HCT116 (cell line): ENCODE results near the gene PHACTR1. TPM values are rescaled to one million over a fixed set of nuclear protein-coding genes. Genes with fewer than 3 reads are reported as not detected.

Experiments
- ATAC-seq: fragments of 200-7000 bp; cut with Tn5 transposase; 2 replicates; pipeline ENCODE4 v1.9.1; 2020; ENCODE audit warnings: mild to moderate bottlenecking, moderate library complexity
- BruUV-seq: library from RNA; stranded (reverse); fragments of 400-500 nt; replicated peaks from 2 replicates; lab custom pipeline; 2021; lab: Mats Ljungman, UMichigan
- CTCF ChIA-PET: fragments of 300-600 bp; sonication (Branson Sonifier 250); formaldehyde crosslinking; loops from one replicate; lab custom pipeline; 2021; ENCODE audit warnings: antibody characterized with exemption; lab: Charles Lee
- POLR2A ChIA-PET: fragments of 300-600, 350-600 bp; sonication (Branson Sonifier 250); formaldehyde crosslinking; loops from one replicate; lab custom pipeline; 2021; ENCODE audit warnings: antibody characterized with exemption; lab: Charles Lee
- RAD21 ChIA-PET, 2 experiments: fragments of 300-600 bp; sonication (Branson Sonifier 250); formaldehyde crosslinking; loops; one replicate each; lab custom pipeline; 2023; ENCODE audit warnings: low total read pairs in 2 of 2; ENCODE audit not compliant: uncharacterized antibody in 2 of 2, unreplicated experiment in 2 of 2, low non-redundant PET in 1 of 2; lab: Charles Lee
- DNase-seq: peaks from one replicate; pipeline ENCODE4 v3.0.0-alpha.2; 2010; ENCODE audit warnings: low read depth, low spot score
- H2AFZ ChIP-seq: fragments of 200-600 bp; shearing (Covaris generic), sonication (generic); 2 replicates; pipeline ENCODE4 v1.6.1; 2017; ENCODE audit warnings: low read depth, mixed run types, mixed read lengths, antibody characterized with exemption, low read length; ENCODE audit not compliant: poor library complexity, severe bottlenecking
- H3K27ac ChIP-seq: 2 replicates; pipeline ENCODE4 v1.5.1; 2012; ENCODE audit warnings: low read depth, low read length
- H3K27me3 ChIP-seq: fragments of 200-600 bp; sonication (generic); 2 replicates; pipeline ENCODE4 v1.6.1; 2016; ENCODE audit warnings: mixed run types, low read length, mixed read lengths; ENCODE audit not compliant: insufficient read depth
- H3K36me3 ChIP-seq, 2 experiments: fragments of 200-500 bp in 1 of 2; fragments of 200-600 bp in 1 of 2; sonication (Bioruptor generic) in 1 of 2; sonication (generic) in 1 of 2; 2 replicates each; pipeline versions ENCODE4 v1.5.1 to v1.6.1; 2014 to 2016; ENCODE audit warnings: low read length in 2 of 2, inconsistent platforms in 1 of 2, mixed read lengths in 1 of 2, mixed run types in 1 of 2; ENCODE audit not compliant: insufficient read depth in 2 of 2, control insufficient read depth in 1 of 2
- H3K4me1 ChIP-seq, 2 experiments: fragments of 200-600 bp in 1 of 2; sonication (generic) in 1 of 2; 2 replicates each; pipeline versions ENCODE4 v1.5.1 to v1.6.1; 2012 to 2017; ENCODE audit warnings: low read length in 2 of 2, inconsistent platforms in 1 of 2, mild to moderate bottlenecking in 1 of 2, mixed read lengths in 1 of 2, mixed run types in 1 of 2, moderate library complexity in 1 of 2; ENCODE audit not compliant: insufficient read depth in 2 of 2, control insufficient read depth in 1 of 2
- H3K4me2 ChIP-seq: fragments of 200-600 bp; sonication (generic); 2 replicates; pipeline ENCODE4 v1.6.1; 2017; ENCODE audit warnings: mixed run types, low read length, mixed read lengths
- H3K4me3 ChIP-seq, 2 experiments: fragments of 200-600 bp in 1 of 2; sonication (generic) in 1 of 2; replicated peaks in 1 of 2; 2 replicates each; pipeline ENCODE4 v1.5.1; 2011 to 2016; ENCODE audit warnings: low read length in 2 of 2, control low read depth in 1 of 2, low read depth in 1 of 2, mild to moderate bottlenecking in 1 of 2, mixed read lengths in 1 of 2, mixed run types in 1 of 2
- H3K79me2 ChIP-seq: fragments of 200-600 bp; sonication (generic); 2 replicates; pipeline ENCODE4 v1.6.1; 2017; ENCODE audit warnings: mild to moderate bottlenecking, mixed run types, low read length, moderate library complexity, mixed read lengths; ENCODE audit not compliant: insufficient read depth
- H3K9ac ChIP-seq: fragments of 200-600 bp; sonication (generic); 2 replicates; pipeline ENCODE4 v1.6.1; 2016; ENCODE audit warnings: low read length, mixed read lengths
- H3K9me2 ChIP-seq: fragments of 200-600 bp; sonication (generic), shearing (Covaris generic); 2 replicates; pipeline ENCODE4 v1.6.1; 2017; ENCODE audit warnings: mixed run types, mild to moderate bottlenecking, moderate library complexity; ENCODE audit not compliant: insufficient read depth
- H3K9me3 ChIP-seq, 2 experiments: fragments of 200-500 bp in 1 of 2; fragments of 200-600 bp in 1 of 2; sonication (Bioruptor generic) in 1 of 2; sonication (generic) in 1 of 2; 2 replicates each; pipeline ENCODE4 v1.6.1; 2014 to 2017; ENCODE audit warnings: low read length in 2 of 2, mixed read lengths in 2 of 2, inconsistent platforms in 1 of 2, low read depth in 1 of 2, mild to moderate bottlenecking in 1 of 2, mixed run types in 1 of 2, moderate library complexity in 1 of 2; ENCODE audit not compliant: control insufficient read depth in 1 of 2, insufficient read depth in 1 of 2
- H4K20me1 ChIP-seq: fragments of 200-600 bp; sonication (generic), shearing (Covaris generic); 2 replicates; pipeline ENCODE4 v1.6.1; 2017; ENCODE audit warnings: mixed run types, mild to moderate bottlenecking, moderate library complexity; ENCODE audit not compliant: insufficient read depth
- ELF1 ChIP-seq: IDR thresholded peaks from 2 replicates; pipeline ENCODE4 v1.6.1; 2012; ENCODE audit warnings: low read depth, borderline replicate concordance
- JUND ChIP-seq: IDR thresholded peaks from 2 replicates; pipeline ENCODE4 v1.6.1; 2012
- TCF7L2 ChIP-seq: IDR thresholded peaks from 2 replicates; pipeline ENCODE4 v1.7.0; 2011; ENCODE audit warnings: borderline replicate concordance, inconsistent platforms; ENCODE audit not compliant: insufficient read depth, insufficient read length; ENCODE audit errors: extremely low read depth
- YY1 ChIP-seq: IDR thresholded peaks from 2 replicates; pipeline ENCODE4 v1.6.1; 2011; ENCODE audit warnings: low read length, low read depth, moderate library complexity, mild to moderate bottlenecking; ENCODE audit not compliant: insufficient replicate concordance; ENCODE audit errors: extremely low read depth
- ZNF274 ChIP-seq: fragments of 200-500 bp; sonication (Bioruptor generic); IDR thresholded peaks from 2 replicates; pipeline ENCODE4 v1.6.1; 2014; ENCODE audit warnings: mild to moderate bottlenecking, low read depth, low read length, inconsistent platforms
- intact Hi-C: fragments of 100-400 bp; cut with micrococcal nuclease; formaldehyde crosslinking; loops from 2 replicates; pipeline ENCODE4 v1.10.0; 2022
- total RNA-seq: library from RNA; stranded (reverse); gene quantifications from one replicate; pipeline ENCODE4 v1.2.1, GENCODE V29; 2021; ENCODE audit not compliant: unreplicated experiment
- TF ChIP-seq, protein P1 (sequence below): IDR thresholded peaks from 2 replicates; pipeline ENCODE4 v1.6.1; 2012; ENCODE audit warnings: low read depth
- TF ChIP-seq, protein P2 (sequence below), 3 experiments: fragments of 200-600 bp in 1 of 3; sonication (generic) in 1 of 3; IDR thresholded peaks in 2 of 3; conservative IDR thresholded peaks in 1 of 3; 2 replicates each; pipeline ENCODE4 v1.5.1; 2012 to 2017; ENCODE audit warnings: low read depth in 2 of 3, low read length in 2 of 3, antibody characterized with exemption in 1 of 3, borderline replicate concordance in 1 of 3, control low read depth in 1 of 3, mild to moderate bottlenecking in 1 of 3, mixed read lengths in 1 of 3, mixed run types in 1 of 3, moderate library complexity in 1 of 3; ENCODE audit not compliant: insufficient read depth in 1 of 3
- TF ChIP-seq, protein P3 (sequence below): IDR thresholded peaks from 2 replicates; pipeline ENCODE4 v1.6.1; 2012

PHACTR1 gene
- total RNA-seq, 1 experiment from 2014 or later: 0.17 TPM

DNA sequence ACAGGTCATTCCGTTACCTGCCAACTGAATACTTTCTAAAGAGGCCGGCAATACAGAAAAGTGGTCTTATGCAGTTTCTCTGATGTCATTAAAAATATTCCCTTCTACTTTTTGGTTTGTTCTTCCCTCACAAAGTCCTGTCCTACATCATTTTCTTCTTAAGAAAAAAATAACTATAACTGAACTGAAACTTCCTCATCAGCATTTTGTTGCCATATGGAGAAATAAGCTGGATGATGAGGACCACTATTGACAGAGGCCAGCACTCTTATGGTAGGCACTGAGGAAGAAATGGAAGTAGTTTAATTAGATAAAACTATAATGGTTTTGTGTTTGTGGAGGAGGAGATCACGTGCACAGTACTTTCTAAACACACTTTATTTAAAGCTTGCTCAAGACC lies 274.9 kb downstream of the PHACTR1 start:
- no peaks in the 10 kb centered on the region for H4K20me1 ChIP-seq

DNA sequence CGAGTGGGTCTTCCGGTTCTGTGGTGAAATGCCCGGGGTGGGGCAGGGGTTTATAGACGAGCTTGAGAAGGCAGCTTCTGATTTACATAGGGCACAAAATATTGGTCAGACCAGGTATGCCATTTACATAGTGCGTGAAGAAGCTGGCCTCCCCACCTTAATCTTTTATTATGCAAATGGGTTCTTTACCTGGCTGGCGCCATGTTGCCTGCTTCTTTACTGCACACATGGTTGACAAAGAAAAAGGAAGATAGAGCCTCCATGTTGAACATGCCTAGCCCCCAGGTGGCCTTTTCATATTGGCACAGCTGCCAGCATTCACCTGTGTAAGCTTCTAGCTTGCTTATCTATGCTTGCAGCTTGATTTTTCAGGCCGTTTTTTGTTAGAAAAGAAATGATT lies 276.2 kb downstream of the PHACTR1 start:
- H3K9me3 ChIP-seq: no peaks in the 10 kb centered on the region
- DNase-seq (no peak), ATAC-seq (no peak)
- H3K9ac ChIP-seq: no peak overlapping the region
- H3K36me3 ChIP-seq: no peaks in the 10 kb centered on the region
- TF ChIP-seq, protein P1, sequence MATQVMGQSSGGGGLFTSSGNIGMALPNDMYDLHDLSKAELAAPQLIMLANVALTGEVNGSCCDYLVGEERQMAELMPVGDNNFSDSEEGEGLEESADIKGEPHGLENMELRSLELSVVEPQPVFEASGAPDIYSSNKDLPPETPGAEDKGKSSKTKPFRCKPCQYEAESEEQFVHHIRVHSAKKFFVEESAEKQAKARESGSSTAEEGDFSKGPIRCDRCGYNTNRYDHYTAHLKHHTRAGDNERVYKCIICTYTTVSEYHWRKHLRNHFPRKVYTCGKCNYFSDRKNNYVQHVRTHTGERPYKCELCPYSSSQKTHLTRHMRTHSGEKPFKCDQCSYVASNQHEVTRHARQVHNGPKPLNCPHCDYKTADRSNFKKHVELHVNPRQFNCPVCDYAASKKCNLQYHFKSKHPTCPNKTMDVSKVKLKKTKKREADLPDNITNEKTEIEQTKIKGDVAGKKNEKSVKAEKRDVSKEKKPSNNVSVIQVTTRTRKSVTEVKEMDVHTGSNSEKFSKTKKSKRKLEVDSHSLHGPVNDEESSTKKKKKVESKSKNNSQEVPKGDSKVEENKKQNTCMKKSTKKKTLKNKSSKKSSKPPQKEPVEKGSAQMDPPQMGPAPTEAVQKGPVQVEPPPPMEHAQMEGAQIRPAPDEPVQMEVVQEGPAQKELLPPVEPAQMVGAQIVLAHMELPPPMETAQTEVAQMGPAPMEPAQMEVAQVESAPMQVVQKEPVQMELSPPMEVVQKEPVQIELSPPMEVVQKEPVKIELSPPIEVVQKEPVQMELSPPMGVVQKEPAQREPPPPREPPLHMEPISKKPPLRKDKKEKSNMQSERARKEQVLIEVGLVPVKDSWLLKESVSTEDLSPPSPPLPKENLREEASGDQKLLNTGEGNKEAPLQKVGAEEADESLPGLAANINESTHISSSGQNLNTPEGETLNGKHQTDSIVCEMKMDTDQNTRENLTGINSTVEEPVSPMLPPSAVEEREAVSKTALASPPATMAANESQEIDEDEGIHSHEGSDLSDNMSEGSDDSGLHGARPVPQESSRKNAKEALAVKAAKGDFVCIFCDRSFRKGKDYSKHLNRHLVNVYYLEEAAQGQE: no peak
- TF ChIP-seq YY1 (no peak), ELF1 (no peak), JUND (no peak)
- CTCF ChIA-PET: no interaction called here
- POLR2A ChIA-PET: no interaction called here
- H3K4me3 ChIP-seq: no peak overlapping the region
- H3K79me2 ChIP-seq: no peaks in the 10 kb centered on the region
- H2AFZ ChIP-seq: no peak overlapping the region
- H3K4me1 ChIP-seq: no peaks in the 10 kb centered on the region
- H3K4me2 ChIP-seq: no peak overlapping the region
- RAD21 ChIA-PET: no interaction called here
- no TSS peak for BruUV-seq
- H3K27ac ChIP-seq: no peak overlapping the region
- H3K9me2 ChIP-seq: no peaks in the 10 kb centered on the region
- no peaks in the 10 kb centered on the region for H4K20me1 ChIP-seq
- H3K27me3 ChIP-seq: peaks cover 8% of the 10 kb centered on the region
- intact Hi-C loops: no loop called here

More for the DNA sequence above, 274.9 kb downstream of the PHACTR1 start:
- Histone ChIP-seq H3K36me3 (no peaks in the 10 kb centered on the region), H2AFZ (no peak overlapping the region), H3K9me3 (no peaks in the 10 kb centered on the region), H3K27ac (no peak overlapping the region), H3K4me3 (no peak overlapping the region), H3K4me2 (no peak overlapping the region), H3K9me2 (no peaks in the 10 kb centered on the region), H3K9ac (no peak overlapping the region), H3K79me2 (no peaks in the 10 kb centered on the region), H3K27me3 (peaks cover 10% of the 10 kb centered on the region), H3K4me1 (no peaks in the 10 kb centered on the region)
- ChIA-PET CTCF (no interaction called here), POLR2A (no interaction called here), RAD21 (no interaction called here)
- DNase-seq (no peak), ATAC-seq (no peak)
- TF ChIP-seq YY1: no peak
- TF ChIP-seq, protein P2, sequence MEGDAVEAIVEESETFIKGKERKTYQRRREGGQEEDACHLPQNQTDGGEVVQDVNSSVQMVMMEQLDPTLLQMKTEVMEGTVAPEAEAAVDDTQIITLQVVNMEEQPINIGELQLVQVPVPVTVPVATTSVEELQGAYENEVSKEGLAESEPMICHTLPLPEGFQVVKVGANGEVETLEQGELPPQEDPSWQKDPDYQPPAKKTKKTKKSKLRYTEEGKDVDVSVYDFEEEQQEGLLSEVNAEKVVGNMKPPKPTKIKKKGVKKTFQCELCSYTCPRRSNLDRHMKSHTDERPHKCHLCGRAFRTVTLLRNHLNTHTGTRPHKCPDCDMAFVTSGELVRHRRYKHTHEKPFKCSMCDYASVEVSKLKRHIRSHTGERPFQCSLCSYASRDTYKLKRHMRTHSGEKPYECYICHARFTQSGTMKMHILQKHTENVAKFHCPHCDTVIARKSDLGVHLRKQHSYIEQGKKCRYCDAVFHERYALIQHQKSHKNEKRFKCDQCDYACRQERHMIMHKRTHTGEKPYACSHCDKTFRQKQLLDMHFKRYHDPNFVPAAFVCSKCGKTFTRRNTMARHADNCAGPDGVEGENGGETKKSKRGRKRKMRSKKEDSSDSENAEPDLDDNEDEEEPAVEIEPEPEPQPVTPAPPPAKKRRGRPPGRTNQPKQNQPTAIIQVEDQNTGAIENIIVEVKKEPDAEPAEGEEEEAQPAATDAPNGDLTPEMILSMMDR (IDR thresholded peaks at IDR 0.05 in 2 of 3, conservative IDR thresholded peaks at IDR 0.05 in 1 of 3; ENCODE audit: borderline replicate concordance in 1 of 3, insufficient read depth in 1 of 3, low read depth in 2 of 3, low read length in 2 of 3): no peak
- TF ChIP-seq, protein P3, sequence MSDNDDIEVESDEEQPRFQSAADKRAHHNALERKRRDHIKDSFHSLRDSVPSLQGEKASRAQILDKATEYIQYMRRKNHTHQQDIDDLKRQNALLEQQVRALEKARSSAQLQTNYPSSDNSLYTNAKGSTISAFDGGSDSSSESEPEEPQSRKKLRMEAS: no peak
- no peak for TF ChIP-seq ZNF274
- no peak for TF ChIP-seq TCF7L2
- intact Hi-C loops: no loop called here
- no TSS peak for BruUV-seq
